Measurements from ENCODE around the gene RGL2. TPM values are rescaled to one million over a fixed set of nuclear protein-coding genes. Genes with fewer than 3 reads are reported as not detected.
"Not testable (repeated sequence)": the region's sequence is repeated elsewhere in the genome, so short reads cannot be mapped to it uniquely, and the experiment has no call there.

RGL2 gene, protein sequence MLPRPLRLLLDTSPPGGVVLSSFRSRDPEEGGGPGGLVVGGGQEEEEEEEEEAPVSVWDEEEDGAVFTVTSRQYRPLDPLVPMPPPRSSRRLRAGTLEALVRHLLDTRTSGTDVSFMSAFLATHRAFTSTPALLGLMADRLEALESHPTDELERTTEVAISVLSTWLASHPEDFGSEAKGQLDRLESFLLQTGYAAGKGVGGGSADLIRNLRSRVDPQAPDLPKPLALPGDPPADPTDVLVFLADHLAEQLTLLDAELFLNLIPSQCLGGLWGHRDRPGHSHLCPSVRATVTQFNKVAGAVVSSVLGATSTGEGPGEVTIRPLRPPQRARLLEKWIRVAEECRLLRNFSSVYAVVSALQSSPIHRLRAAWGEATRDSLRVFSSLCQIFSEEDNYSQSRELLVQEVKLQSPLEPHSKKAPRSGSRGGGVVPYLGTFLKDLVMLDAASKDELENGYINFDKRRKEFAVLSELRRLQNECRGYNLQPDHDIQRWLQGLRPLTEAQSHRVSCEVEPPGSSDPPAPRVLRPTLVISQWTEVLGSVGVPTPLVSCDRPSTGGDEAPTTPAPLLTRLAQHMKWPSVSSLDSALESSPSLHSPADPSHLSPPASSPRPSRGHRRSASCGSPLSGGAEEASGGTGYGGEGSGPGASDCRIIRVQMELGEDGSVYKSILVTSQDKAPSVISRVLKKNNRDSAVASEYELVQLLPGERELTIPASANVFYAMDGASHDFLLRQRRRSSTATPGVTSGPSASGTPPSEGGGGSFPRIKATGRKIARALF
- 10 to 100 TPM; 41.7 to 62.5 (median 53.7) TPM for polyA plus RNA-seq (ENCODE audit: insufficient read length in 10 of 10)
- long read RNA-seq, donor 1 = 0 reads
- long read RNA-seq, donor 2, partial matches to known transcripts = 0 of 1 reads
- long read RNA-seq, donor 2, other reads (novel, unspliced or antisense) = 0 of 1 reads
- long read RNA-seq, donor 3 = 0 reads
- long read RNA-seq, donor 4, partial matches to known transcripts = 0 of 1 reads
- long read RNA-seq, donor 4, other reads (novel, unspliced or antisense) = 0 of 1 reads
- long read RNA-seq, donor 5, partial matches to known transcripts = 0 of 1 reads
- long read RNA-seq, donor 5, other reads (novel, unspliced or antisense) = 0 of 1 reads
- long read RNA-seq, donor 6 = 0 reads
- long read RNA-seq, donor 7, partial matches to known transcripts = 0 of 3 reads
- long read RNA-seq, donor 7, other reads (novel, unspliced or antisense) = 0 of 3 reads
- long read RNA-seq, donor 8 = 0 reads
- long read RNA-seq, donor 9 = 0 reads

DNA sequence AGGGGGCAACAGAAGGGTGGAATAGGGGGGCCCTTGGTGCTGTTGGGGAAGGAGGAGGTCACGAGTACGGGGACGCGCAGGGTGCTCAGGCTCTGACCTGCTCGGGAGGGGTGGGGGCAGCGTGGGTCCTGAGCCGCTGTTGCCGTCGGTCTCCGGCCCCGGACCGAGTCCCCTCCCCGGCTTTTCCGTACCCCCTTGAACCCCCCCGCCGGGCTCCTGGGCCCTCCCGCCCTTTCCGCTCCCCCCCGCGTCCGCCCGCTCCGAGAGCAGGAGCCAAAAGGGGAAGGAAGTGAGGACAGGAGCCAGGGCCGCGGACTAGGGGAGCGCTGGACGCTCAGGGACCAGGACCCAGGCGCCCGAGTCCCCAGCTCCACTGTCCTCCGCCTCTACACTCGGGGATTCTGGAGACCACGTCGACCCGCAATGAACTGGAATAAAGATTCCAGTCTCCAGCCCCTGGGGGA, at the start of gene RGL2:
TSS of gene RGL2 (minus strand) at position 170 of the 464 bp plus-strand sequence. CDS start 332 bp downstream, outside the sequence.
- peak; percentile 69 to 91 (median 85) for DNase-seq

DNA sequence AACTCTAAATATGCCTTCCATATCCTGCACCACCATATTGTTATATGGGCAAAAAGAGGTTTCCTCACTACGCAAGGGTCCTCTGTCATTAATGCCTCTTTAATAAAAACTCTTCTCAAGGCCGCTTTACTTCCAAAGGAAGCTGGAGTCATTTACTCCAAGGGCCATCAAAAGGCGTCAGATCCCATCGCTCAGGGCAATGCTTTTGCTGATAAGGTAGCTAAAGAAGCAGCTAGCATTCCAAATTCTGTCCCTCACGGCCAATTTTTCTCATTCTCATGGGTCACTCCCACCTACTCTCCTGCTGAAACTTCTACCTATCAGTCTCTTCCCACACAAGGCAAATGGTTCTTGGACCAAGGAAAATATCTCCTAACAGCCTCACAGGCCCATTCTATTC, 49.1 kb upstream of the RGL2 start:
- DNase-seq = no peak

DNA sequence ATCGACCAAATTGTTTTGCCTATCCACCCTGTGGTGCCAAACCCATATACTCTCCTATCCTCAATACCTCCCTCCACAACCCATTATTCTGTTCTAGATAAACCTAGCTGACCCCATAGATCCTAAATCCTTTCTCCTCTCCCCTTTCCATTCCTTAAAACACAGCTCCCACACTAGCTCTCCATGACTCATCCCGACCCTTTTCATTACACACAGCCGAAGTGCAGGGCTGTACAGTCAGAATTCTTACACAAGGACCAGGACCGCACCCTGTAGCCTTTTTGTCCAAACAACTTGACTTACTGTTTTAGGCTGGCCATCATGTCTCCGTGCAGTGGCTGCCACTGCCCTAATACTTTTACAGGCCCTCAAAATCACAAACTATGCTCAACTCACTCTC, 48.2 kb upstream of the RGL2 start:
- DNase-seq = not testable (repeated sequence)

- DNase-seq = peak; percentile 64 to 87 (median 80)
Measured at GRCh38 chr6:33344701-33345697, 46.3 kb upstream of the RGL2 start.

DNA sequence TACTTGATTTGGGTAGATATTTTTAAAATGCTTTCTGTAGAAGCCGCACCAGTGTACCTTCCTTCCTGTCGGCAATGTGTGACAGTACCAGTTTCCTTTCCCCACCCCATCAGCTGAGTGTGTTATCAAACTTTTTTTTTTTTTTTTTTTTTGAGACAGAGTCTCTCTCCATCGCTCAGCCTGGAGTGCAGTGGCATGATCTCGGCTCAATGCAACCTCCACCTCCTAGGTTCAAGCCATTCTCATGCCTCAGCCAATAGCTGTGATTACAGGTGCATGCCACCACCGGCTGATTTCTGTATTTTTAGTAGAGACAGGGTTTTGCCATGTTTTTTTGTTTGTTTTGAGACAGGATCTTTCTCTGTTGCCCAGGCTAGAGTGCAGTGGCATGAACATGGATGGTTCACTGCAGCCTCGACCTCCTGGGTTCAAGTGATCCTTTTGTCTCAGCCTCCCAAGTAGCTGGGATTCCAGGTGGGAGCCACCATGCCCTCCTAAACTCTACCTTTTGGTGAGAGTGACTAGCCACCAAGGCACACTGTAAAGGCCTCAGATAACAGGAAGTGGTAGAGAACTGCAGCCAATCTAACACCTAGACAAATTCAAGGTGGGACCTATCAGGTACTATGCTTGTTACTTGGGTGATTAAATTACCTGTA, 45.3 kb upstream of the RGL2 start:
- no peak for DNase-seq

- not testable (repeated sequence) for DNase-seq
Measured at GRCh38 chr6:33343606-33343952, 44.8 kb upstream of the RGL2 start.

DNA sequence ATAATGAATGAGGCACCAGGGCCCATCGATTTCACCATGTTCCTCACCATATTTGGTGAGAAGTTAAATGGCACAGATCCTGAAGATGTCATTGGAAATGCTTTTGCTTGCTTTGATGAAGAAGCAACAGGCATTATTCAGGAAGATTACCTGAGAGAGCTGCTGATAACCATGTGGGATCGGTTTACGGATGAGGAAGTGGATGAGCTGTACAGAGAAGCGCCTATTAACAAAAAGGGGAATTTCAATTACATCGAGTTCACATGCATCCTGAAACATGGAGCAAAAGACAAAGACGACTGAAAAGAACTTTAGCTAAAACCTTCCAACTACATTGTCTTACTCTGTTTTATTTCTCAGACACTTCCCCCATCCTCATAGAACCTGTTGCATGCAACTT, 40.5 kb upstream of the RGL2 start:
- no peak for DNase-seq

- no peak for DNase-seq
Measured at GRCh38 chr6:33336495-33336894, 37.8 kb upstream of the RGL2 start.

DNA sequence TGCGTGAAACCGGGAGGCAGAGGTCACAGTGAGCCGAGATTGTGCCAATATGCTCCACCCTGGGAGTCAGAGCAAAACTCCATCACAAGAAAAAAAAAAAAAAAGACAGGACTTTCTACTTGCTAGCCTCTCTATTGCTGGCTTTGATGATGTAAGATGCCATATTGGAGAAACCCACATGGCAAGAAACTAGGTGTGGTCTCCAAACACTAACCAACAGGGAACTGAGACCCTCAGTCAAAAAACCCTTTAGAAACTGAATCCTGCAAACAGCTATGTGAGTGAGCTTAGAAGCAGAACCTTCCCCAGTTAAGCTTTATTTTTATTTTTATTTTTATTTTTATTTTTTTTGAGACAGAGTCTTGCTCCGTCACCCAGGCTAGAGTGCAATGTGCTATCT, 37.2 kb upstream of the RGL2 start:
- no peak for DNase-seq

DNA sequence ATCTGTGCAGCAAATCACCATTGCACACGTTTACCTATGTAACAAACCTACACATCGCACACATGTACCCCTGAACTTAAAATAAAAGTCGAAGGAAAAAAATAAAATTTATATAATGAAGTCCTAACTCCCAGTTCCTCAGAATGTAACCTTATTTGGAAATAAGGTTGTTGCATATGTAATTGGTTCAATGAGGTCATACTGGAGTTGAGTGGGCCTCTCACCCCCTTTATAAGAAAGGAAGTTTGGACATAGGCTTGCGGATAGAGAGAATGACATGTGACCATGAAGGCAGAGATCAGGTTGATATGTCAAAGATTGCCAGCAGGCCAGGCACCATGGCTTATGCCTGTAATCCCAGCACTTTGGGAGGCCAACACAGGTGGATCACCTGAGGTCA, 34.9 kb upstream of the RGL2 start:
- no peak for DNase-seq

DNA sequence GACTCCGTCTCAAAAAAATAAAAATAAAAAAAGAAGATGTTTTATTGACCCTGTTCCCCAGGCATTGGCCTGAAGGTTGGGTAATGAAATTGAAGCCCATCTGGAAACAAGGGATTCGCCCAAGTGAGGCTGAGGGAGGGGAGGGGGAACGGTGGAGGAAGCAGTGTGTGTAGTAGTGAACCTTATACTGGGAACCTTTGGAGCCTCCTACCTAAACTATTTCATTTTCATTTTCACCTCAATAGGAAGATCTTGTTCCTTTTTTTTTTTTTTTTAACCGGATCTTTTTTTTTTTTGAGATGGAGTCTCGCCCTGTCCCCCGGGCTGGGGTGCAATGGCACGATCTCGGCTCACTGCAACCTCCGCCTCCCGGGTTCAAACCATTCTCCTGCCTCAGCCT, 32.0 kb upstream of the RGL2 start:
- DNase-seq = no peak

GRCh38 chr6:33329058-33329457, 30.3 kb upstream of the RGL2 start:
- DNase-seq = no peak

- no peak for DNase-seq
Measured at GRCh38 chr6:33324125-33324524, 25.4 kb upstream of the RGL2 start.

DNA sequence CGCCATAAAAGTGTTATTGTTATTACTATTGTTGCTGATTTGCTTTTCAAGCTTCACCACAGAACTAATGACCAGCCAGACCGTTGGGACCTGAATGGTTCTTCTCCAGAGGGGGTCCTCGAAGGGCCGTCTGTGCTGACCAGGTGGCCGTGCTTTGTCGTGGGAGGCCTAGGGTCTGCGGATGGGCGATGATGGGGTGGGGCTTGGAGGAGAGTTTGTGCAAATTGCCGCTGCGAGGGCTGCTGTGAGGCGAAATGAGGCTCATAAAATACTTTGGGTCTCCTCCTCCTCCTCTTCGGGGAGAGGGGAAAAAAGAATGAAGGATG, 24.8 kb upstream of the RGL2 start:
- no peak for DNase-seq

DNA sequence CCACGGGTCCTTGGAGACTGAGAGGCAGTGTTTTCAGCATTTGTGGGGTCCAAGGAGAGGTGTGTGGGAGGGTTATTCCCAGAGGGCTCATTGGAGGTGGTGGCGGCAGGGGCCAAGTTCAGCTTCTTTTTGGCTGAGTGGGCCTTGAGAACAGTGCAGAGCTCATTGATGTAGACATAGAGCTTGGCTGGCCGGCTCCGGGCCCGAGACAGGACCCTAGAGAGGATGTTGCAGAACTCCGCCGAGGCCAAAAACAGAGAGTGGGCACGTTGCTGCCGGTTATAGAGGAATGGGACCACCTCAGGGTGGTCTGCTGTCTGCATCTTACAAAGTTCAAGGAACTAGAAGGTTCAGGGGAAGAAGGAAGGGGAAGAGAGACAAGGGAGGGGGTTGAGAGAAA, 22.5 kb upstream of the RGL2 start:
- DNase-seq = no peak

- DNase-seq = peak in 1 of 3 donors; percentile 16
Measured at GRCh38 chr6:33320315-33321181, 21.8 kb upstream of the RGL2 start.

DNA sequence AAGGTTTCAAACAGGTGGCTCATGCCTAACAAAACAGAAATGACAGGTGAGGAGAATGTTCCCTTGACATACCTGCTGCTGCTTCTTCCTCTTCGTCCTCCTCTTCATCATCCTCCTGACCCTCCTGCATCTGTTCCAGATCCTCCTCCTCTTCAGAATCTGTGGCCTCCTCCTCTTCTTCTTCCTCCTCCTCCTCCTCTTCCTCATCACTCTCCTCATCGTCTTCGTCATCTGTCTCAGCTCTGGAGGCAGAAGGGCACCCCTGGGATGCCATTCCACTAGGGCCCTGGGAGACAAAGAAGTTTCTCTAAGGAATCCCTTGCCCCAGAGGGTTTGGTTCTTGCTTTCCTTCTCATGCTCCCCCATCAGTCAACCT, 21.2 kb upstream of the RGL2 start:
- DNase-seq = no peak

DNA sequence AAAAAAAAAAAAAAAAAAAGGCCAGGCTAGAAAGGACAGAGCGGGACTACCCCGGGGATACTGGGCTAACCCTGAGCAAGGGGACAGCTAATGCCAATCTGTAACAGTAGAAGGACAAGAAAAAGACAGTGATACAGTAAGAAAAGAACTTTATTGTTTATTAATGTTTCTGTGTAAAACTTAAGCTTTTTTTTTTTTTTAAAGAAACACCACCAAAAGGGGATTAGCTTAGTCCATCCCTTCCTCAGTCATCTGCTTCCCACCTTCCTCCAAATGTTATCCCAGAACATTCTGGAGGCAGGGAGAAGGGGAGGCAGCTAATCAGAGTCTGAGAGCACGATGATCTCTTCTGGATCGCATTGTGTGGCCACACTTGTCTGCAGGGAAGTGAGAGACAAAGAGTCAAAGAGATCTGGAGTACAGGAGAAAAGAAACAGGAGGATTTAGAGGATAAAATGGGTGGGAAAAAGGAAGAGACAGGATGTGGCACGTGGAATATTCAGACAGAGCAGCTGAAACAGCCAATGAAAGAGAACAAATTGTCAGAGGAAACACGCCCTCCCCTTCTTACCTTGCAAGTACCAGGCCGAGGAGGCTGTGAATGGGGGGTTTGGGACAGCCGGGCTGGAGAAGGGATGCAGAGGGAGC, 19.8 kb upstream of the RGL2 start:
- no peak for DNase-seq

All from muscle of back (tissue), 13 donors.